Measurements from ENCODE around the gene PI16.

DNA sequence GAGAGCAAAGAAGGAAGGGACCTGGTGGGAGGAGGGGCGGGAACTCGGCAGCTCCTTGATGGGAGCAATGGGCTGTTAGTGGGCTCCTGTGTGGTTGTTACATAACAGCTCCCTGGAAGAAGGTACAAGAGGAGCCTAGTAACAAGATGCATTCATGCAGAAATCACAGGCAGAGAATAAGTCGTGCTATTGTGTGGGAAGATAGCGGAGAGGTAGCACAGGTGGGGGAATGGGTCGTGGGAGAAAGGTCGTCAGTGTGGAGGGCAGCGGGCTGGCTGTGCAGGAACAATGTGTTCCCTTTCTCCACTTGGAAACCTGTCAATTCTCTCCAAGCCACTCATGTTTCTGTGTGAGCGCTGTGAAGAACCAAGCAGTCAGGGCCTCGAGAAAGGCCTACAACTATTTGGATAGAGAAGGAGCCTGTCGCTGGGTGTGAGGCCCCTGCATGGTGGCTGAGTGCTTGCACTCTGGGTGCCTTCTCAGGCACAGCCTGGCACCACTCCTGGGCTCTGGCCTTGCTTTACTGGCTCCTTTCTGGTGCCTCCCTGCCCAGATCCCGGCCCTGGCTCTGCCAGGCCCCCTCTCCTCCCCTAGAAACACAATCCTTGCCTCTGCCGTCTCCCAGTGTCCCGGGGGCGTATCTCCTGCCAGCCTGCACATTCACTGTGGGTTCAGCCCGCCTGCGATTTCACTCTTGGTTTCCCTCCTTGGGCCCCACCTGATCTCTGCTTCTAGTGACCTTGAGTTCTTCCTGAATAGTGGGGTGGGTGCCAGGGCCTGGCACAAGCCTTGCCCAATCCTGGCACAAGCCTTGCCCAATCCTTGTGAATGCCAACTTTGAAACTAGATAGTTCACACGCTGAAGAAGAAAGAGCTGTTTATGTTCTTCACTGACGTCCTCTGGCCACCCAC lies 43.5 kb downstream of the PI16 start:
- TF ChIP-seq, protein P1, sequence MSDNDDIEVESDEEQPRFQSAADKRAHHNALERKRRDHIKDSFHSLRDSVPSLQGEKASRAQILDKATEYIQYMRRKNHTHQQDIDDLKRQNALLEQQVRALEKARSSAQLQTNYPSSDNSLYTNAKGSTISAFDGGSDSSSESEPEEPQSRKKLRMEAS (IDR thresholded peaks at IDR 0.05; ENCODE audit: insufficient read depth, insufficient read length), result no peak
- TF ChIP-seq POLR2A (IDR thresholded peaks at IDR 0.05; ENCODE audit: low read depth, low read length) (no peak), CTCF (IDR thresholded peaks at IDR 0.05; ENCODE audit: extremely low read depth in 1 of 2, insufficient read depth in 1 of 2, low read depth in 1 of 2, low read length in 2 of 2) (no peak), POLR2AphosphoS5 (IDR thresholded peaks at IDR 0.05; ENCODE audit: insufficient read depth, low read depth, low read length) (no peak), MYC (IDR thresholded peaks at IDR 0.05; ENCODE audit: low read depth, low read length) (no peak), EZH2 (IDR thresholded peaks at IDR 0.05; ENCODE audit: borderline replicate concordance, low read depth, low read length, severe bottlenecking) (no peak), FOS (IDR thresholded peaks at IDR 0.05; ENCODE audit: borderline replicate concordance, insufficient read depth, low read length) (no peak), JUN (IDR thresholded peaks at IDR 0.05; ENCODE audit: borderline replicate concordance, insufficient read depth, insufficient read length, low read depth) (no peak), GATA2 (IDR thresholded peaks at IDR 0.05; ENCODE audit: insufficient read depth, insufficient read length, low read depth, low read length) (no peak)
